AG09309 (cell line): ENCODE data around the gene TLE7.

Experiments
- DNase-seq: peaks from one replicate; pipeline ENCODE4 v3.0.0-alpha.2; 2010; ENCODE audit warnings: low read depth
- H3K4me3 ChIP-seq: 2 replicates; pipeline ENCODE4 v1.5.1; 2011; ENCODE audit warnings: mild to moderate bottlenecking, low read depth, low read length, moderate library complexity; ENCODE audit not compliant: control insufficient read depth
- TF ChIP-seq, protein P1 (sequence below): IDR thresholded peaks from 2 replicates; pipeline ENCODE4 v1.5.1; 2011; ENCODE audit warnings: mild to moderate bottlenecking, low read depth, low read length, inconsistent platforms; ENCODE audit not compliant: insufficient read depth, control insufficient read depth; ENCODE audit errors: missing control alignments

TLE7 gene

GRCh38 chr16:71480956-71481355, 39.1 kb upstream of the TLE7 start:
- TF ChIP-seq, protein P1, sequence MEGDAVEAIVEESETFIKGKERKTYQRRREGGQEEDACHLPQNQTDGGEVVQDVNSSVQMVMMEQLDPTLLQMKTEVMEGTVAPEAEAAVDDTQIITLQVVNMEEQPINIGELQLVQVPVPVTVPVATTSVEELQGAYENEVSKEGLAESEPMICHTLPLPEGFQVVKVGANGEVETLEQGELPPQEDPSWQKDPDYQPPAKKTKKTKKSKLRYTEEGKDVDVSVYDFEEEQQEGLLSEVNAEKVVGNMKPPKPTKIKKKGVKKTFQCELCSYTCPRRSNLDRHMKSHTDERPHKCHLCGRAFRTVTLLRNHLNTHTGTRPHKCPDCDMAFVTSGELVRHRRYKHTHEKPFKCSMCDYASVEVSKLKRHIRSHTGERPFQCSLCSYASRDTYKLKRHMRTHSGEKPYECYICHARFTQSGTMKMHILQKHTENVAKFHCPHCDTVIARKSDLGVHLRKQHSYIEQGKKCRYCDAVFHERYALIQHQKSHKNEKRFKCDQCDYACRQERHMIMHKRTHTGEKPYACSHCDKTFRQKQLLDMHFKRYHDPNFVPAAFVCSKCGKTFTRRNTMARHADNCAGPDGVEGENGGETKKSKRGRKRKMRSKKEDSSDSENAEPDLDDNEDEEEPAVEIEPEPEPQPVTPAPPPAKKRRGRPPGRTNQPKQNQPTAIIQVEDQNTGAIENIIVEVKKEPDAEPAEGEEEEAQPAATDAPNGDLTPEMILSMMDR: no peak
- DNase-seq: no peak
- no peak overlapping the region for H3K4me3 ChIP-seq

DNA sequence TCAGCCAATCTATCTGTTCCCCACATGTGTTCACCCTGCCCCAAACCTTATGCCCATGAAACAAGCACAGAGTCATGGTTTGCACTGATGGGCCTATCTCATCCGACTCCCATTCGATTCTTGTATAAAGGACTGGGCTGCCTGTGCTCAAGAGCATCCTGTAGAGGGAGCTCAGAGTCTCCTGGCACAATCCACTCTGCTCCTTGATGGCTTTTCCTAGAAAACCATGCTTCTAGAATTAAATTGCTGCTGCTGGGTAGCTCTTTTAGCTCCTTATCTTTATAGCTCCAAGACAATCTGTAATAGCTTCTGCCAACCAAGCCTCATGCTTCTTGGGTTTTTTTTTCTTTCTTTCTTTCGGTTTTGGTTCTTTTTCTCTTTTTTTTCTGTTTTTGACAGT, 37.6 kb upstream of the TLE7 start:
- DNase-seq: no peak
- TF ChIP-seq, protein P1: peak; percentile 53
- no peak overlapping the region for H3K4me3 ChIP-seq

GRCh38 chr16:71476457-71477124, 34.7 kb upstream of the TLE7 start:
- TF ChIP-seq, protein P1: no peak
- DNase-seq: no peak
- H3K4me3 ChIP-seq: no peak overlapping the region

DNA sequence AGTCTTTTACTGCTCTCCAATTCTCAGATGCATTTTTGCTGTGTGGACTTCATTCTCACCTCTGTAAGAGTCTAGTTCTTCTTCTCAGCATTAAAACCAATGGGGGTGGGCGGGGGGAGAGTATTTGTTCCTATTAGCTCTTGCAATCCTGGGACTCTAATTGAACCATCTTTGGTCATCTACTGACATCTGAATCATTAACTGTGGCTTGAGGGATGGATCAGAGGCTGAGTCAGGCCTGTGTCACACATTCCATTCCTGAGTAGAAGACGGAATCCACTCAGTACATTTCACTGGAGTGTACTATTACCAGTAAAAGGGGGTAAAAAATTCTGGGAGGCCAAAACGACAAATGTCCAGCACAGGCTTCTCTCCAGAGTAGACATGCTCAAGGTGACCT, 33.0 kb upstream of the TLE7 start:
- DNase-seq: no peak
- H3K4me3 ChIP-seq: no peak overlapping the region
- TF ChIP-seq, protein P1: no peak

DNA sequence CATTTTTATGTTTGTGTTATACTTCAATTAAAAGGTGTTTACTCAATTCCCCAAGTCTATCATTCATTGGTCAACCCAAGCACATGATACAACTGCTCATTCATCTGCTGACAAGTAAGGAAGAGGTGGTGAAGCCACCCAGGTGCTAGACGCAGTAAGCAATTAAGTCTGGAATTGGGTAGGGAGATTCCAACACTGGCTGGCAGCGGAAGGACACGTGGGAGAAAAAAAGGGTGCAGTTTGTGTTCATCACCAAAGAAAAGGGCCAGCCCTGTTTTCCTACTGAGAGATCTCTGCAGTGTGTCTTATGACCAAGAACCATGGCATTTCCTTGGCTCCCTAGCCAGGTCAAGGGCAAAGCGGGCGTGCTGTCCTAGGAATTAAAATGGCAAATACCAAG, 32.0 kb upstream of the TLE7 start:
- TF ChIP-seq, protein P1: no peak
- no peak overlapping the region for H3K4me3 ChIP-seq
- no peak for DNase-seq

GRCh38 chr16:71472931-71473330, 31.1 kb upstream of the TLE7 start:
- no peak for DNase-seq

More at GRCh38 chr16:71472931-71473330, 31.1 kb upstream of the TLE7 start:
- TF ChIP-seq, protein P1: no peak
- no peak overlapping the region for H3K4me3 ChIP-seq
